OCI-LY7 (cell line): ENCODE data around the gene PDE5A.

Experiments
- CTCF ChIP-seq: fragments of 200-600 bp; sonication (generic); conservative IDR thresholded peaks from 2 replicates; pipeline ENCODE4 v1.5.1; 2014; ENCODE audit warnings: mild to moderate bottlenecking, antibody characterized with exemption, low read length, moderate library complexity, mixed read lengths
- EZH2phosphoT487 ChIP-seq: fragments of 200-600 bp; sonication (generic); IDR thresholded peaks from 2 replicates; pipeline ENCODE4 v1.6.1; 2018; ENCODE audit warnings: low read depth, borderline replicate concordance, mild to moderate bottlenecking, mixed run types, antibody characterized with exemption, low read length, moderate library complexity, mixed read lengths

- TF ChIP-seq CTCF (no peak), EZH2phosphoT487 (no peak)
Observed at GRCh38 chr4:119518915-119519410, 109.6 kb downstream of the PDE5A start.
